GM12878 (cell line): ENCODE measurements around the gene MORF4L2.

Experiments used
- BCL11A ChIP-seq: IDR thresholded peaks from 2 replicates; pipeline ENCODE4 v1.6.1; 2011; ENCODE audit warnings: low read depth, low read length
- IRF4 ChIP-seq: IDR thresholded peaks from 2 replicates; pipeline ENCODE4 v1.6.1; 2011; ENCODE audit warnings: low read depth, low read length
- LARP7 ChIP-seq: fragments of 450-650 bp; IDR thresholded peaks from 2 replicates; pipeline ENCODE4 v1.6.1; 2017; ENCODE audit warnings: mild to moderate bottlenecking
- MYC ChIP-seq: IDR thresholded peaks from 2 replicates; pipeline ENCODE4 v1.6.1; 2011; ENCODE audit warnings: mild to moderate bottlenecking, low read length, moderate library complexity, inconsistent platforms; ENCODE audit not compliant: insufficient read depth, insufficient replicate concordance, insufficient read length, severe bottlenecking
- POLR2A ChIP-seq: IDR thresholded peaks from 2 replicates; pipeline ENCODE4 v1.6.1; 2011; ENCODE audit warnings: low read depth, mild to moderate bottlenecking, low read length
- SIN3A ChIP-seq: IDR thresholded peaks from 2 replicates; pipeline ENCODE4 v1.6.1; 2012; ENCODE audit warnings: low read depth, low read length, improper control_type of control experiment
- TF ChIP-seq, protein P1 (sequence below), 3 experiments: IDR thresholded peaks in 2 of 3; conservative IDR thresholded peaks in 1 of 3; 2 replicates each; pipeline ENCODE4 v1.5.1; 2011; ENCODE audit warnings: low read depth in 3 of 3, low read length in 3 of 3, mild to moderate bottlenecking in 3 of 3, control low read depth in 2 of 3, moderate library complexity in 2 of 3, inconsistent platforms in 1 of 3, mixed read lengths in 1 of 3; ENCODE audit not compliant: control insufficient read depth in 2 of 3, insufficient read depth in 1 of 3; ENCODE audit errors: extremely low read depth in 1 of 3
- TF ChIP-seq, protein P2 (sequence below): fragments of 150-350 bp; IDR thresholded peaks from 2 replicates; pipeline ENCODE4 v1.6.1; 2016; ENCODE audit warnings: low read depth, low read length
- TF ChIP-seq, protein P3 (sequence below): fragments of 450-650 bp; IDR thresholded peaks from 2 replicates; pipeline ENCODE4 v1.6.1; 2016; ENCODE audit warnings: mild to moderate bottlenecking

- no peak for TF ChIP-seq LARP7
- TF ChIP-seq IRF4, result no peak
- TF ChIP-seq, protein P1, sequence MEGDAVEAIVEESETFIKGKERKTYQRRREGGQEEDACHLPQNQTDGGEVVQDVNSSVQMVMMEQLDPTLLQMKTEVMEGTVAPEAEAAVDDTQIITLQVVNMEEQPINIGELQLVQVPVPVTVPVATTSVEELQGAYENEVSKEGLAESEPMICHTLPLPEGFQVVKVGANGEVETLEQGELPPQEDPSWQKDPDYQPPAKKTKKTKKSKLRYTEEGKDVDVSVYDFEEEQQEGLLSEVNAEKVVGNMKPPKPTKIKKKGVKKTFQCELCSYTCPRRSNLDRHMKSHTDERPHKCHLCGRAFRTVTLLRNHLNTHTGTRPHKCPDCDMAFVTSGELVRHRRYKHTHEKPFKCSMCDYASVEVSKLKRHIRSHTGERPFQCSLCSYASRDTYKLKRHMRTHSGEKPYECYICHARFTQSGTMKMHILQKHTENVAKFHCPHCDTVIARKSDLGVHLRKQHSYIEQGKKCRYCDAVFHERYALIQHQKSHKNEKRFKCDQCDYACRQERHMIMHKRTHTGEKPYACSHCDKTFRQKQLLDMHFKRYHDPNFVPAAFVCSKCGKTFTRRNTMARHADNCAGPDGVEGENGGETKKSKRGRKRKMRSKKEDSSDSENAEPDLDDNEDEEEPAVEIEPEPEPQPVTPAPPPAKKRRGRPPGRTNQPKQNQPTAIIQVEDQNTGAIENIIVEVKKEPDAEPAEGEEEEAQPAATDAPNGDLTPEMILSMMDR (IDR thresholded peaks at IDR 0.05 in 2 of 3, conservative IDR thresholded peaks at IDR 0.05 in 1 of 3; ENCODE audit: control insufficient read depth in 2 of 3, extremely low read depth in 1 of 3, insufficient read depth in 1 of 3, low read depth in 3 of 3, low read length in 3 of 3), result no peak
- TF ChIP-seq, protein P2, sequence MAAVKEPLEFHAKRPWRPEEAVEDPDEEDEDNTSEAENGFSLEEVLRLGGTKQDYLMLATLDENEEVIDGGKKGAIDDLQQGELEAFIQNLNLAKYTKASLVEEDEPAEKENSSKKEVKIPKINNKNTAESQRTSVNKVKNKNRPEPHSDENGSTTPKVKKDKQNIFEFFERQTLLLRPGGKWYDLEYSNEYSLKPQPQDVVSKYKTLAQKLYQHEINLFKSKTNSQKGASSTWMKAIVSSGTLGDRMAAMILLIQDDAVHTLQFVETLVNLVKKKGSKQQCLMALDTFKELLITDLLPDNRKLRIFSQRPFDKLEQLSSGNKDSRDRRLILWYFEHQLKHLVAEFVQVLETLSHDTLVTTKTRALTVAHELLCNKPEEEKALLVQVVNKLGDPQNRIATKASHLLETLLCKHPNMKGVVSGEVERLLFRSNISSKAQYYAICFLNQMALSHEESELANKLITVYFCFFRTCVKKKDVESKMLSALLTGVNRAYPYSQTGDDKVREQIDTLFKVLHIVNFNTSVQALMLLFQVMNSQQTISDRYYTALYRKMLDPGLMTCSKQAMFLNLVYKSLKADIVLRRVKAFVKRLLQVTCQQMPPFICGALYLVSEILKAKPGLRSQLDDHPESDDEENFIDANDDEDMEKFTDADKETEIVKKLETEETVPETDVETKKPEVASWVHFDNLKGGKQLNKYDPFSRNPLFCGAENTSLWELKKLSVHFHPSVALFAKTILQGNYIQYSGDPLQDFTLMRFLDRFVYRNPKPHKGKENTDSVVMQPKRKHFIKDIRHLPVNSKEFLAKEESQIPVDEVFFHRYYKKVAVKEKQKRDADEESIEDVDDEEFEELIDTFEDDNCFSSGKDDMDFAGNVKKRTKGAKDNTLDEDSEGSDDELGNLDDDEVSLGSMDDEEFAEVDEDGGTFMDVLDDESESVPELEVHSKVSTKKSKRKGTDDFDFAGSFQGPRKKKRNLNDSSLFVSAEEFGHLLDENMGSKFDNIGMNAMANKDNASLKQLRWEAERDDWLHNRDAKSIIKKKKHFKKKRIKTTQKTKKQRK, result no peak
- no peak for TF ChIP-seq SIN3A
- no peak for TF ChIP-seq BCL11A
- TF ChIP-seq MYC, result no peak
- TF ChIP-seq POLR2A, result no peak
- TF ChIP-seq, protein P3, sequence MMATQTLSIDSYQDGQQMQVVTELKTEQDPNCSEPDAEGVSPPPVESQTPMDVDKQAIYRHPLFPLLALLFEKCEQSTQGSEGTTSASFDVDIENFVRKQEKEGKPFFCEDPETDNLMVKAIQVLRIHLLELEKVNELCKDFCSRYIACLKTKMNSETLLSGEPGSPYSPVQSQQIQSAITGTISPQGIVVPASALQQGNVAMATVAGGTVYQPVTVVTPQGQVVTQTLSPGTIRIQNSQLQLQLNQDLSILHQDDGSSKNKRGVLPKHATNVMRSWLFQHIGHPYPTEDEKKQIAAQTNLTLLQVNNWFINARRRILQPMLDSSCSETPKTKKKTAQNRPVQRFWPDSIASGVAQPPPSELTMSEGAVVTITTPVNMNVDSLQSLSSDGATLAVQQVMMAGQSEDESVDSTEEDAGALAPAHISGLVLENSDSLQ, result no peak
Observed at GRCh38 chrX:103630171-103630511, 56.4 kb downstream of the MORF4L2 start.
